Measurements from ENCODE around the gene KAT2B. TPM values are rescaled to one million over a fixed set of nuclear protein-coding genes. Genes with fewer than 3 reads are reported as not detected.

KAT2B gene
- total and polyA plus RNA-seq, 2 of the 8 experiments (the other 6 are each of a cell fraction or from before 2014, with no cell fraction given), result 0.24 to 0.91 TPM

DNA sequence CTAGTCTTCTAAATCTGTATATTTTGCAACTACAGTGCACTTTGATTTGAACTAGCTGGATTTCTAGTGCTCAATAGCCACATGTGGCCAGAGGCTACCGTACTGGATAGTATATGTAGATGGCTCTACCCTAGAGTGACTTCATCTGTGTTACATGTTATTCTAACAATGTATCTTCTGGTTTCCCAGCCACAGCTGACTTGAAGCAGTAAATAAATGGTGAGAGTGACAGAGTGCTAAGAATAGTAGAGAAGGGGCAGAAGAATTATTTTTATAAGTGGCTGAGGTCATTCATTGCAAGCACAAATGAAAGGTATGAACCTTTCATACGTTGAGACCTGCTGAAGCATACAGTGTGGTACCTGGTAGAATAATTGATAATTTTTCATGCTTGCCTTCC, 30.9 kb downstream of the KAT2B start:
- Histone ChIP-seq H3K23ac (ENCODE audit: insufficient read length) (no peak overlapping the region), H2BK5ac (ENCODE audit: low read depth, low read length) (no peak overlapping the region), H3K27me3 (replicated peaks in 1 of 4; ENCODE audit: control insufficient read depth in 3 of 4, extremely low read depth in 1 of 4, insufficient read depth in 3 of 4, low read length in 3 of 4) (peaks cover 1 to 9% (median 4%) of the 10 kb centered on the region in 4 experiments; a peak in 6 of 7 replicates), H4K20me1 (replicated peaks in 1 of 2; ENCODE audit: control insufficient read depth in 1 of 2, insufficient read depth in 2 of 2, low read length in 2 of 2) (no peaks in the 10 kb centered on the region), H3K9me3 (ENCODE audit: insufficient read depth in 2 of 2, low read depth in 1 of 2, low read length in 1 of 2) (no peaks in the 10 kb centered on the region), H3K79me2 (ENCODE audit: control insufficient read depth in 1 of 2, insufficient read depth in 2 of 2, low read length in 2 of 2) (no peaks in the 10 kb centered on the region), H3K9ac (replicated peaks in 1 of 4; ENCODE audit: extremely low read depth in 1 of 4, low read depth in 3 of 4, low read length in 3 of 4) (no peak overlapping the region), H3K18ac (ENCODE audit: extremely low read depth, low read length) (no peak overlapping the region), H2BK20ac (ENCODE audit: low read length) (no peak overlapping the region), H4K91ac (replicated peaks; ENCODE audit: insufficient read length, low read length) (no peak overlapping the region), H4K5ac (ENCODE audit: insufficient read length, low read depth, low read length) (no peak overlapping the region), H3K79me1 (ENCODE audit: low read depth, low read length) (no peaks in the 10 kb centered on the region), H3K36me3 (ENCODE audit: control insufficient read depth in 2 of 4, insufficient read depth in 4 of 4, low read length in 3 of 4) (no peaks in the 10 kb centered on the region), H4K8ac (ENCODE audit: extremely low read depth, insufficient read depth, low read length) (no peak overlapping the region), H2BK120ac (replicated peaks; ENCODE audit: low read depth, low read length) (no peak overlapping the region), H3K14ac (ENCODE audit: insufficient read length) (no peak overlapping the region), H2AK5ac (ENCODE audit: low read depth, low read length) (no peak overlapping the region), H2BK12ac (ENCODE audit: low read depth, low read length) (no peak overlapping the region), H3K56ac (replicated peaks; ENCODE audit: insufficient read length, low read depth, low read length) (no peak overlapping the region), H3K4me3 (ENCODE audit: extremely low read depth in 1 of 4, insufficient read depth in 2 of 4, low read depth in 3 of 4, low read length in 4 of 4) (no peak overlapping the region), H3K27ac (ENCODE audit: low read depth, low read length) (no peak overlapping the region), H3K23me2 (ENCODE audit: low read depth, low read length) (no peaks in the 10 kb centered on the region), H2BK15ac (ENCODE audit: low read length) (no peak overlapping the region), H3K4ac (replicated peaks; ENCODE audit: insufficient read length, low read depth, low read length) (no peak overlapping the region), H3K4me1 (replicated peaks in 1 of 4; ENCODE audit: control insufficient read depth in 3 of 4, insufficient read depth in 4 of 4, low read length in 3 of 4) (peaks cover 0 to 8% (median 3%) of the 10 kb centered on the region in 4 experiments; a peak in 3 of 7 replicates), H3K4me2 (ENCODE audit: insufficient read depth in 1 of 2, low read depth in 2 of 2, low read length in 2 of 2) (no peak overlapping the region), H2AFZ (ENCODE audit: low read length) (no peak overlapping the region)
- FAIRE-seq (no peak), DNase-seq (ENCODE audit: low read depth in 1 of 2, low spot score in 2 of 2) (no peak)
- ChIA-PET POLR2A (ENCODE audit: partially characterized antibody) (no interaction called here), CTCF (ENCODE audit: partially characterized antibody) (interaction anchor here (1.1 kb wide), 1 partner anchor 195 kb away, joined by 3 read pairs; no protein-coding TSS in a partner anchor)
- WGBS, 2 experiments (ENCODE audit: extremely low coverage in 1 of 2, insufficient coverage in 1 of 2, insufficient read length in 1 of 2, insufficient replicate concordance in 2 of 2, low coverage in 1 of 2, low lambda C conversion rate in 2 of 2, missing lambda C conversion rate in 1 of 2), result 89% methylated on average over 2 of the region's 2 CpGs; no CpG with 5 or more reads in 1 of the 2 experiments
- TF ChIP-seq EGR1 (IDR thresholded peaks at IDR 0.05; ENCODE audit: borderline replicate concordance, low read depth, low read length) (no peak), SRF (IDR thresholded peaks at IDR 0.05; ENCODE audit: low read depth, low read length) (no peak), E2F6 (IDR thresholded peaks at IDR 0.05) (no peak), CHD2 (IDR thresholded peaks at IDR 0.05; ENCODE audit: low read length) (no peak), BCL11A (IDR thresholded peaks at IDR 0.05; ENCODE audit: low read depth in 2 of 2, low read length in 2 of 2) (no peak), SP2 (IDR thresholded peaks at IDR 0.05; ENCODE audit: low read length) (no peak), USF2 (IDR thresholded peaks at IDR 0.05; ENCODE audit: low read length) (no peak), MAX (IDR thresholded peaks at IDR 0.05) (no peak), RAD21 (IDR thresholded peaks at IDR 0.05 in 1 of 2, conservative IDR thresholded peaks at IDR 0.05 in 1 of 2; ENCODE audit: low read depth in 2 of 2, low read length in 2 of 2) (no peak), TCF12 (IDR thresholded peaks at IDR 0.05; ENCODE audit: low read depth, low read length) (no peak), NANOG (IDR thresholded peaks at IDR 0.05; ENCODE audit: insufficient read depth, low read depth, low read length, poor library complexity, severe bottlenecking) (no peak), MAFK (IDR thresholded peaks at IDR 0.05; ENCODE audit: low read depth, low read length) (no peak)
